Gastroesophageal sphincter (tissue), 3 donors: ENCODE results near the gene CCT3.

Experiments used
- CTCF ChIP-seq, 4 experiments: fragments of 200-600 bp in 2 of 4; fragments of 450-650 bp in 2 of 4; sonication (generic) in 1 of 4; IDR thresholded peaks; one replicate each; pipeline ENCODE4 v1.5.1; 2017 to 2019; ENCODE audit warnings: antibody characterized with exemption in 4 of 4, mild to moderate bottlenecking in 2 of 4, moderate library complexity in 2 of 4
- EP300 ChIP-seq: sonication (generic); formaldehyde crosslinking; IDR thresholded peaks from one replicate; pipeline ENCODE4 v1.6.1; 2017; ENCODE audit warnings: antibody characterized with exemption, mild to moderate bottlenecking
- POLR2A ChIP-seq, 2 donors: fragments of 450-650 bp; IDR thresholded peaks; one replicate each; pipeline ENCODE4 v1.6.1; 2017; ENCODE audit warnings: antibody characterized with exemption in 2 of 2, mild to moderate bottlenecking in 2 of 2, moderate library complexity in 1 of 2
- POLR2AphosphoS5 ChIP-seq: sonication (generic); formaldehyde crosslinking; IDR thresholded peaks from one replicate; pipeline ENCODE4 v1.6.1; 2017; ENCODE audit warnings: antibody characterized with exemption

- TF ChIP-seq CTCF (IDR thresholded peaks at IDR 0.05), result no peak
- no peak for TF ChIP-seq POLR2AphosphoS5
- TF ChIP-seq POLR2A (IDR thresholded peaks at IDR 0.05), result no peak
- no peak for TF ChIP-seq EP300
Measured at GRCh38 chr1:156260896-156261295, 77.2 kb downstream of the CCT3 start.
